Right atrium auricular region (tissue), 2 donors: ENCODE measurements around the gene WDFY2. TPM values are rescaled to one million over a fixed set of nuclear protein-coding genes. Genes with fewer than 3 reads are reported as not detected.

Source experiments
- DNase-seq: peaks from one replicate; pipeline ENCODE4 v3.0.0-alpha.2; 2019; ENCODE audit warnings: low spot score
- H3K27ac ChIP-seq, 2 donors: fragments of 200-600 bp; sonication (generic); 1 replicate in 1 of 2; 2 replicates in 1 of 2; pipeline ENCODE4 v1.5.1; 2016 to 2019
- H3K27me3 ChIP-seq, 2 donors: fragments of 200-600 bp; sonication (generic); one replicate each; pipeline versions ENCODE4 v1.5.1 to v1.6.0; 2017 to 2019
- H3K36me3 ChIP-seq: fragments of 200-600 bp; sonication (generic); one replicate; pipeline ENCODE4 v1.5.1; 2016
- H3K4me1 ChIP-seq, 2 donors: fragments of 200-600 bp; sonication (generic); one replicate each; pipeline versions ENCODE4 v1.5.1 to v1.6.0; 2017 to 2019
- H3K4me3 ChIP-seq, 2 donors: fragments of 200-600 bp; sonication (generic); 1 replicate in 1 of 2; 2 replicates in 1 of 2; pipeline ENCODE4 v1.5.1; 2017 to 2019; ENCODE audit warnings: mild to moderate bottlenecking in 1 of 2, moderate library complexity in 1 of 2
- H3K9me3 ChIP-seq, 2 donors: fragments of 200-600 bp; sonication (generic); one replicate each; pipeline ENCODE4 v1.5.1; 2019
- CTCF ChIP-seq, 2 donors: fragments of 200-600 bp; sonication (generic); IDR thresholded peaks; one replicate each; pipeline ENCODE4 v1.5.1; 2019; ENCODE audit warnings: antibody characterized with exemption in 2 of 2
- total RNA-seq, 2 donors: library from RNA; depleted of rRNA; stranded (reverse); fragments of >200 nt; gene quantifications; one replicate each; pipeline ENCODE4 v1.1.0, GENCODE V29; 2016

Gene WDFY2
- total RNA-seq, 2 donors from 2014 or later: 2.3 to 3.8 TPM

- H3K36me3 ChIP-seq: no peaks in the 10 kb centered on the region
- peak overlapping the region; percentile 65 to 66 for H3K27ac ChIP-seq
- H3K27me3 ChIP-seq: no peaks in the 10 kb centered on the region
- TF ChIP-seq CTCF (IDR thresholded peaks at IDR 0.05): no peak
- H3K4me1 ChIP-seq: peaks cover 0 to 42% of the 10 kb centered on the region in 2 donors
- no peak overlapping the region for H3K4me3 ChIP-seq
- no peak for DNase-seq
- H3K9me3 ChIP-seq: no peaks in the 10 kb centered on the region
Measured at GRCh38 chr13:51730927-51731326, 146.7 kb downstream of the WDFY2 start.

- Histone ChIP-seq H3K27me3 (no peaks in the 10 kb centered on the region), H3K4me1 (peaks cover 0 to 34% of the 10 kb centered on the region in 2 donors), H3K4me3 (no peak overlapping the region), H3K9me3 (no peaks in the 10 kb centered on the region), H3K36me3 (no peaks in the 10 kb centered on the region), H3K27ac (no peak overlapping the region)
- DNase-seq: no peak
- TF ChIP-seq CTCF (IDR thresholded peaks at IDR 0.05): peak; percentile 13 to 62
Measured at GRCh38 chr13:51731759-51732158, 147.5 kb downstream of the WDFY2 start.

GRCh38 chr13:51733374-51734298 lies 149.4 kb downstream of the WDFY2 start:
- Histone ChIP-seq H3K4me3 (no peak overlapping the region), H3K27me3 (no peaks in the 10 kb centered on the region), H3K9me3 (no peaks in the 10 kb centered on the region), H3K4me1 (peaks cover 0 to 30% of the 10 kb centered on the region in 2 donors), H3K36me3 (no peaks in the 10 kb centered on the region), H3K27ac (no peak overlapping the region)
- DNase-seq: no peak
- TF ChIP-seq CTCF (IDR thresholded peaks at IDR 0.05): no peak

- H3K4me1 ChIP-seq: peaks cover 0 to 23% of the 10 kb centered on the region in 2 donors
- no peaks in the 10 kb centered on the region for H3K36me3 ChIP-seq
- H3K27ac ChIP-seq: no peak overlapping the region
- no peak overlapping the region for H3K4me3 ChIP-seq
- no peak for TF ChIP-seq CTCF (IDR thresholded peaks at IDR 0.05)
- no peak for DNase-seq
- H3K9me3 ChIP-seq: no peaks in the 10 kb centered on the region
- no peaks in the 10 kb centered on the region for H3K27me3 ChIP-seq
Measured at GRCh38 chr13:51734786-51735185, 150.5 kb downstream of the WDFY2 start.

- Histone ChIP-seq H3K36me3 (no peaks in the 10 kb centered on the region), H3K9me3 (no peaks in the 10 kb centered on the region), H3K27me3 (no peaks in the 10 kb centered on the region), H3K27ac (no peak overlapping the region), H3K4me3 (no peak overlapping the region), H3K4me1 (peaks cover 0 to 5% of the 10 kb centered on the region in 2 donors)
- no peak for DNase-seq
- no peak for TF ChIP-seq CTCF (IDR thresholded peaks at IDR 0.05)
Measured at GRCh38 chr13:51737609-51738008, 153.3 kb downstream of the WDFY2 start.
